H1 (cell line): ENCODE measurements around the gene NOS1AP. TPM values are rescaled to one million over a fixed set of nuclear protein-coding genes. Genes with fewer than 3 reads are reported as not detected.

Experiments
- CTCF ChIA-PET: fragments of 300-600 bp; sonication (Branson Sonifier 250); formaldehyde crosslinking; loops from one replicate; lab custom pipeline; 2021; ENCODE audit not compliant: partially characterized antibody; lab: Charles Lee
- POLR2A ChIA-PET: fragments of 300-600 bp; sonication (Branson Sonifier 250); formaldehyde crosslinking; loops from one replicate; lab custom pipeline; 2021; ENCODE audit warnings: inconsistent platforms; ENCODE audit not compliant: partially characterized antibody; lab: Charles Lee
- DNase-seq, 2 experiments: peaks; one replicate each; pipeline versions ENCODE4 v3.0.0 to v3.0.0-alpha.2; 2010 to 2022; ENCODE audit warnings: low spot score in 2 of 2, low read depth in 1 of 2, mixed read lengths in 1 of 2
- FAIRE-seq: peaks from 2 replicates; lab custom pipeline; 2011; peaks lifted over from hg19 to GRCh38; lab: Jason Lieb, UNC
- H2AFZ ChIP-seq: 2 replicates; pipeline ENCODE4 v1.8.1; 2012; ENCODE audit warnings: low read length, inconsistent platforms
- H2AK5ac ChIP-seq: 2 replicates; pipeline ENCODE4 v1.6.1; 2013; ENCODE audit warnings: low read depth, low read length
- H2BK120ac ChIP-seq: replicated peaks from 2 replicates; pipeline ENCODE3; 2013; ENCODE audit warnings: low read depth, low read length, inconsistent platforms
- H2BK12ac ChIP-seq: 2 replicates; pipeline ENCODE4 v1.6.1; 2013; ENCODE audit warnings: low read depth, low read length
- H2BK15ac ChIP-seq: 2 replicates; pipeline ENCODE4 v1.6.1; 2013; ENCODE audit warnings: low read length
- H2BK20ac ChIP-seq: 2 replicates; pipeline ENCODE4 v1.6.1; 2013; ENCODE audit warnings: low read length
- H2BK5ac ChIP-seq: 2 replicates; pipeline ENCODE4 v1.6.1; 2013; ENCODE audit warnings: low read depth, low read length
- H3K14ac ChIP-seq: 2 replicates; pipeline ENCODE4 v1.6.1; 2013; ENCODE audit warnings: inconsistent platforms; ENCODE audit not compliant: insufficient read length
- H3K18ac ChIP-seq: 2 replicates; pipeline ENCODE4 v1.6.1; 2013; ENCODE audit warnings: low read length; ENCODE audit errors: extremely low read depth
- H3K23ac ChIP-seq: 2 replicates; pipeline ENCODE4 v1.6.1; 2013; ENCODE audit warnings: inconsistent platforms; ENCODE audit not compliant: insufficient read length
- H3K23me2 ChIP-seq: 2 replicates; pipeline ENCODE4 v1.6.1; 2013; ENCODE audit warnings: low read depth, low read length
- H3K27ac ChIP-seq: 2 replicates; pipeline ENCODE4 v1.6.1; 2011; ENCODE audit warnings: low read depth, low read length, inconsistent platforms
- H3K27me3 ChIP-seq, 4 experiments: replicated peaks in 1 of 4; 1 replicate in 1 of 4; 2 replicates in 3 of 4; pipeline versions ENCODE4 v1.6.1 to v1.8.1; 2011 to 2013; ENCODE audit warnings: low read length in 3 of 4, mild to moderate bottlenecking in 3 of 4, inconsistent platforms in 2 of 4, mixed read lengths in 2 of 4, moderate library complexity in 1 of 4; ENCODE audit not compliant: control insufficient read depth in 3 of 4, insufficient read depth in 3 of 4; ENCODE audit errors: extremely low read depth in 1 of 4
- H3K36me3 ChIP-seq, 4 experiments: 2 replicates each; pipeline versions ENCODE4 v1.6.1 to v1.8.1; 2011 to 2013; ENCODE audit warnings: mild to moderate bottlenecking in 4 of 4, low read length in 3 of 4, moderate library complexity in 2 of 4, control low read depth in 1 of 4, inconsistent platforms in 1 of 4; ENCODE audit not compliant: insufficient read depth in 4 of 4, control insufficient read depth in 2 of 4
- H3K4ac ChIP-seq: replicated peaks from 2 replicates; pipeline ENCODE3; 2013; ENCODE audit warnings: low read length, low read depth, mixed read lengths, inconsistent platforms; ENCODE audit not compliant: insufficient read length
- H3K4me1 ChIP-seq, 4 experiments: replicated peaks in 1 of 4; 1 replicate in 1 of 4; 2 replicates in 3 of 4; pipeline versions ENCODE4 v1.6.1 to v1.8.1; 2011 to 2013; ENCODE audit warnings: low read length in 3 of 4, inconsistent platforms in 2 of 4, mixed read lengths in 1 of 4; ENCODE audit not compliant: insufficient read depth in 4 of 4, control insufficient read depth in 3 of 4
- H3K4me2 ChIP-seq, 2 experiments: 2 replicates each; pipeline versions ENCODE4 v1.6.1 to v1.8.1; 2011 to 2013; ENCODE audit warnings: low read depth in 2 of 2, low read length in 2 of 2, control low read depth in 1 of 2, inconsistent platforms in 1 of 2, mild to moderate bottlenecking in 1 of 2; ENCODE audit not compliant: insufficient read depth in 1 of 2
- H3K4me3 ChIP-seq, 4 experiments: fragments of 200-600, 300-600 bp in 1 of 4; sonication (generic), shearing (Covaris generic), sonication (Bioruptor Twin) in 1 of 4; 2 replicates each; pipeline versions ENCODE4 v1.5.1 to v1.8.1; 2011 to 2016; ENCODE audit warnings: low read length in 4 of 4, low read depth in 3 of 4, control low read depth in 2 of 4, inconsistent platforms in 2 of 4, mild to moderate bottlenecking in 2 of 4, mixed read lengths in 1 of 4, moderate library complexity in 1 of 4; ENCODE audit not compliant: insufficient read depth in 2 of 4; ENCODE audit errors: extremely low read depth in 1 of 4
- H3K56ac ChIP-seq: replicated peaks from 2 replicates; pipeline ENCODE3; 2013; ENCODE audit warnings: low read depth, mild to moderate bottlenecking, mixed read lengths, low read length, inconsistent platforms; ENCODE audit not compliant: insufficient read length
- H3K79me1 ChIP-seq: 2 replicates; pipeline ENCODE4 v1.6.1; 2013; ENCODE audit warnings: low read depth, low read length, control low read depth
- H3K79me2 ChIP-seq, 2 experiments: 2 replicates each; pipeline versions ENCODE4 v1.6.1 to v1.8.1; 2012 to 2013; ENCODE audit warnings: low read length in 2 of 2, mild to moderate bottlenecking in 2 of 2, inconsistent platforms in 1 of 2; ENCODE audit not compliant: insufficient read depth in 2 of 2, control insufficient read depth in 1 of 2
- H3K9ac ChIP-seq, 4 experiments: replicated peaks in 1 of 4; 1 replicate in 1 of 4; 2 replicates in 3 of 4; pipeline versions ENCODE4 v1.6.1 to v1.8.1; 2011 to 2013; ENCODE audit warnings: low read depth in 3 of 4, low read length in 3 of 4, control low read depth in 2 of 4, mild to moderate bottlenecking in 2 of 4, moderate library complexity in 2 of 4, inconsistent platforms in 1 of 4; ENCODE audit errors: extremely low read depth in 1 of 4
- H3K9me3 ChIP-seq, 2 experiments: 2 replicates each; pipeline versions ENCODE4 v1.6.1 to v1.8.1; 2012 to 2013; ENCODE audit warnings: mild to moderate bottlenecking in 2 of 2, moderate library complexity in 2 of 2, control low read depth in 1 of 2, inconsistent platforms in 1 of 2, low read depth in 1 of 2, low read length in 1 of 2, mixed read lengths in 1 of 2; ENCODE audit not compliant: insufficient read depth in 2 of 2
- H4K20me1 ChIP-seq, 2 experiments: replicated peaks in 1 of 2; 2 replicates each; pipeline versions ENCODE3 to v1.8.1; 2011 to 2013; ENCODE audit warnings: inconsistent platforms in 2 of 2, low read length in 2 of 2, mild to moderate bottlenecking in 1 of 2; ENCODE audit not compliant: insufficient read depth in 2 of 2, control insufficient read depth in 1 of 2
- H4K5ac ChIP-seq: 2 replicates; pipeline ENCODE4 v1.6.1; 2013; ENCODE audit warnings: low read length, low read depth, mixed read lengths, inconsistent platforms; ENCODE audit not compliant: insufficient read length
- H4K8ac ChIP-seq: 2 replicates; pipeline ENCODE4 v1.8.0; 2013; ENCODE audit warnings: mild to moderate bottlenecking, moderate library complexity, low read length, inconsistent platforms; ENCODE audit not compliant: insufficient read depth; ENCODE audit errors: extremely low read depth
- H4K91ac ChIP-seq: replicated peaks from 2 replicates; pipeline ENCODE3; 2013; ENCODE audit warnings: low read length, mixed read lengths, inconsistent platforms; ENCODE audit not compliant: insufficient read length
- GABPA ChIP-seq: IDR thresholded peaks from 2 replicates; pipeline ENCODE4 v1.6.1; 2011; ENCODE audit warnings: mild to moderate bottlenecking, low read length, moderate library complexity, borderline replicate concordance; ENCODE audit not compliant: insufficient read depth
- whole genome bisulfite sequencing, 2 experiments: shearing (Covaris generic) in 1 of 2; methylation state at CpG; one replicate each; pipeline versions ENCODE4 v1.1.6 to v1.1.7; 2013 to 2015; ENCODE audit warnings: low lambda C conversion rate in 2 of 2, mixed read lengths in 2 of 2, inconsistent platforms in 1 of 2, low coverage in 1 of 2, missing lambda C conversion rate in 1 of 2; ENCODE audit not compliant: insufficient replicate concordance in 2 of 2, insufficient coverage in 1 of 2, insufficient read length in 1 of 2; ENCODE audit errors: extremely low coverage in 1 of 2, missing lambda C conversion rate in 1 of 2; 5-methylcytosine and 5-hydroxymethylcytosine counted together
- polyA plus RNA-seq, 7 experiments: library from polyadenylated mRNA; depleted of rRNA in 3 of 7; stranded (reverse) in 5 of 7; unstranded in 2 of 7; fragments of >200 nt in 5 of 7; fragments of 200-250 nt in 2 of 7; gene quantifications; 1 replicate in 5 of 7; 2 replicates in 1 of 7; 4 replicates in 1 of 7; pipeline versions ENCODE4 v1.2.1 to v1.2.3, GENCODE V29; 2011 to 2013; ENCODE audit warnings: missing spikeins in 2 of 7, mixed read lengths in 2 of 7
- total RNA-seq: library from RNA; stranded (reverse); fragmentation: NEBNext Ultra II Directional; extraction: Animal tissue kit (Norgen Biotek cat#: 25700); gene quantifications from 2 replicates; pipeline ENCODE4 v1.2.1, GENCODE V29; 2021

The NOS1AP gene
- total and polyA plus RNA-seq, 2 of the 8 experiments (the other 6 are each of a cell fraction or from before 2014, with no cell fraction given), result 2.4 to 12.1 TPM

DNA sequence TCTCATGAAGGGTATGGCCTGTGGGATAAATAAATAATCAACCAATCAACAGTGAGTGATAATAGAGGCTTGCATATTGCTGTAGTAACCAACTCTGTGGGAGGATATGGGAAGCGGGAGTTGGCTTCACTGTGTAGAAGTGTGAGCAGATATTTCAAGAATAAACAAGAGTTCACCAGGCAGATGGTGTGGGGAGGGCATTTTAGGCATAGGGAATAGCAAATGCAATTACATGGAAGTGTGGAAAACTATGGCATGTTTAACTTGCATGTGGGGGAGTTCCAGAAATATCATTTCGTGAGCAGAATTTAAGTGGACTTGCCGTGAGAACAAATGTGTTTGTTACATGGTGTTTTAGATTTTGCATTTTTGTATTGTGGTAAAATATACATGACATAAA is 211.9 kb downstream of the NOS1AP start:
- Histone ChIP-seq H3K79me2 (no peaks in the 10 kb centered on the region), H3K4me3 (no peak overlapping the region), H3K23ac (no peak overlapping the region), H2AK5ac (no peak overlapping the region), H3K14ac (no peak overlapping the region), H4K8ac (no peak overlapping the region)
- no peak for TF ChIP-seq GABPA
- TF ChIP-seq, all 59 proteins: peak for 0
- no peak overlapping the region for H3K4me2 ChIP-seq
- H3K27me3 ChIP-seq, result no peaks in the 10 kb centered on the region
- no peak overlapping the region for H3K27ac ChIP-seq
- FAIRE-seq (no peak), DNase-seq (no peak)
- H3K23me2 ChIP-seq, result no peaks in the 10 kb centered on the region
- no peak overlapping the region for H2BK20ac ChIP-seq
- no peak overlapping the region for H2BK120ac ChIP-seq
- no peak overlapping the region for H3K9ac ChIP-seq
- H3K18ac ChIP-seq, result no peak overlapping the region
- no peak overlapping the region for H2BK12ac ChIP-seq
- no peaks in the 10 kb centered on the region for H3K79me1 ChIP-seq
- ChIA-PET CTCF (no interaction called here), POLR2A (no interaction called here)
- H4K5ac ChIP-seq, result no peak overlapping the region
- no peak overlapping the region for H4K91ac ChIP-seq
- peaks cover 0 to 2% (median 0%) of the 10 kb centered on the region in 4 experiments; a peak in 2 of 7 replicates for H3K4me1 ChIP-seq
- H3K9me3 ChIP-seq, result no peaks in the 10 kb centered on the region
- 90% methylated on average over 3 of the region's 3 CpGs; no CpG with 5 or more reads in 1 of the 2 experiments for WGBS, 2 experiments
- H2BK5ac ChIP-seq, result no peak overlapping the region
- no peaks in the 10 kb centered on the region for H3K36me3 ChIP-seq
- H2BK15ac ChIP-seq, result no peak overlapping the region
- no peak overlapping the region for H2AFZ ChIP-seq
- H3K4ac ChIP-seq, result no peak overlapping the region
- no peaks in the 10 kb centered on the region for H4K20me1 ChIP-seq
- no peak overlapping the region for H3K56ac ChIP-seq
